Fibroblast of skin of back (primary cell): ENCODE data around the gene FTO.
A peak's percentile ranks its signal among the peaks of the same experiment; 100 is the strongest.

Source experiments
- DNase-seq: peaks from one replicate; pipeline ENCODE4 v3.0.0-alpha.2; 2013

The FTO gene

DNA sequence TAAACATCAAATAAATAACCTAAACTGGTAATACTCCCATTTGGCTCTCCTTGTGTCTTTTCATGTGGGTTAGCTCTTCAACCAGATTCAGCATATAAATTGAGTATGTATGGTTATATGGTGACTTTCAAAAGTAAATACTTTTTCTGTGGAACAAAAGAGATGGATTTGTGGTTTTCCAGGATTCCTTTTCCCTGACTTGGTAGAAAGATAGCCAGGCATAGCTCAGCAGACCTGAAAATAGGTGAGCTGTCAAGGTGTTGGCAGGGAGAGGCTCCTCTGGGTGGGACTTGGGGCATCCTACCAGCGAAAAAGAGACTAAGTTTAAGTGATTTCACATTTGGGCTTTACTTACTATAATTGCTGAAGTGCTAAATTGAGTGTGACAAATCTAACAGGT lies 80.3 kb downstream of the FTO start:
- no peak for DNase-seq

DNA sequence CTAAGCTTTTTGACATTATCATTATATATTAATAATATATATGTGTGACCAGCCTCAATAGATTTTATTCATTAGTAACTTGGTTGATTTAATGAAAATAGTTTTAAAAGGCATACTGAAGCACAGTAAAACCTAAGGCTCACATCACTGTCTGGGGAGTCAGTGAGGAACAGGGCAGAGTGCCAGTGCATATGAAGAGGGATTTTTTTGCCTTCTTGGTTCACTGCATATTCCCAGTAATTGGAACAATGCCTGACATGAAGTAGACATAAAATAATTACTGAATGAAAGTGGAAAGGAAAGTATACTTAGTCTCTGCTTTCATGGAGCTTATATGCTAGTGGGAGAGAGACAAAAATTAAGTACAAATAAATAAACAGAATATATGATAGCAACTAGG lies 81.1 kb downstream of the FTO start:
- DNase-seq: peak; percentile 57

DNA sequence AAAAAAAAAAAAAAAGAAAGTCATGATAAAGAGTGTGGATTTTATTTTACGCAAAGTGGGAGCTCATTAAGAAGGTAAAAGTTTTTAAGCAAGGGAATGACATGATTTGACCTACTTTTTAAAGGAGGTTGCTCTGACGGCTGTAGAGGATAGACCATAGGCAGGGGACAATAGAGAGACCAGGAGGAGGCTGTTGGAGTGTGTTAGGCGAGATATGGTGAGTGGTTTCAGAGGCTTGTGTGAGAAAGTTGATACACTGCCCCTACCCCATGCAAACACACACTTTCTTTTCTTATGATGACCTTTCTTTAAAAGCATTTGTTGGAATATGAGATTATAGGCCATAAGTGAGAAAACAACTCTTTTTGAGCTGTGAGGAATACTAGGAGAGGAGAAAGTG lies 82.0 kb downstream of the FTO start:
- no peak for DNase-seq

DNA sequence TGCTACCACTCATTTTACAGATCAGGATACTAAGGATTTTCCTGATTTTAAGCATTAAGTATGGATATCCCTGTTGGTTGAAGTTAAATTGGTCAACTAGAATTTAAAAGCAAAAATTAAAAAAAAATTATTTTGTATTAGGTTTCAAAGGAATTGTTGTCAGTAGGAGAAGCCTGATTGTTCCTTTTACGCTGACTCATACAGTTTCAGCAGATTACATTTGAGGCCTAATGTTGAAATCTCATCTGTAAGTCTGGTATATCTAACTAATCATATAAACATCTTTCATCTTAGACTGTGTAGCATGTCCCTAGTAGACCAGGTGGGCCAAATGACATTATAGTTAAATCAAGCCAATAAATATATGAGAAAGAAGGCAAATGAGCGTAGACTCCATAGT lies 83.5 kb downstream of the FTO start:
- DNase-seq: no peak

GRCh38 chr16:53789137-53789536 lies 85.2 kb downstream of the FTO start:
- DNase-seq: peak; percentile 84

GRCh38 chr16:53792161-53792951 lies 88.4 kb downstream of the FTO start:
- DNase-seq: no peak

- no peak for DNase-seq
Measured at GRCh38 chr16:53803451-53803850, 99.5 kb downstream of the FTO start.

- no peak for DNase-seq
Measured at GRCh38 chr16:53803998-53804397, 100.0 kb downstream of the FTO start.

DNA sequence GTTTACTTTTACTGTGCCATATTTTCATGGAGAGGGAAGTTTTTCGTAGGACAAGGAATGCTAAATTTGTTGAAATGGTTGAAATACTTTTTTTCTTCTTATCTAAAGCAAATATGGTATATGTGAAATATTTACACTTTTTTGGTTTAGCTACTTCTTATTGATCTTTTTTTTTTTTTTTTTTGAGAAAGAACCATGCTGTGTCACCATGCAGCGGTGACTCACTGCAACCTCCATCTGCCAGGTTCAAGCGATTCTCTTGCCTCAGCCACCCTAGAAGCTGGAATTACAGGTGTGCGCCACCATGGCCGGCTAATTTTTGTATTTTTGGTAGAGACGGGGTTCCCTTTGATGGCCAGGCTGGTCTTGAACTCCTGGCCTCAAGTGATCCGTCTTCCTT lies 100.5 kb downstream of the FTO start:
- DNase-seq: no peak

DNA sequence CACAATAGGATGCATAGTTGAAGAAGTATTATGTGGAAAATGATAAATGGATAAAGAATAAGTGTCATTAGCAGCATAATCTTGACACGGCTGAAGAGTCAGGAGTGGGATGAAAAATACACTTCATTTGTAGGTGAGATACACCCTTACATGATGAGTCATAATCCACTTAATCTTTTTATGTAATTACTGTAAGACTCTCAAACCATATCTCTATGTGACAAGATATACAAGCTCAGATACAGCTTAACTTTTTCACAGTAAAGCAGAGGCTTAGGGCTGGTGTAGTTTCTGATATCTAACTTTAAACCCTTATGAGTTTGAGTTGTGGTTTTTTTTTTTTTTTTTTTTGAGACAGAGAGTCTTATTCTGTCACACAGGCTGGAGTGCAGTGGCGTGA lies 101.2 kb downstream of the FTO start:
- no peak for DNase-seq

DNA sequence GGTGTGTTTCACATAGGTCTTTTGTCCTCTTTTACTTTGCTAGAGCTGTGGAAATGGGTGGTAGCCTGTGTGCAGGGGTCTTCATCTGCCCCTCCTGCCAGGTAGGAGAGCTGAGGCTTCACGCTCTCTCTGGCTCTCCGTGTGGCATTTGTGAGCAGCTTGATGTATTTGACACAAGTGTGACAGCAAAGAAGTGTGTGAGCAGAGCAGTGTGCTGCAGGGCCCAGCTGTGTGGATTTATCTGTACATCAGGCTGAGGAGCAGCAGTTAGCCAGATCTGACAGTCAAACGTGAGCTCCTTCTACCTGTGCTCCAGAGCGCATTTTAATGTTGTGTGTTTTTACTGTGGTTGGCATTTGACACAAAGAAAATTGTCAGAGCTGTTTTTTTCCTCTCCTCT lies 101.8 kb downstream of the FTO start:
- no peak for DNase-seq

DNA sequence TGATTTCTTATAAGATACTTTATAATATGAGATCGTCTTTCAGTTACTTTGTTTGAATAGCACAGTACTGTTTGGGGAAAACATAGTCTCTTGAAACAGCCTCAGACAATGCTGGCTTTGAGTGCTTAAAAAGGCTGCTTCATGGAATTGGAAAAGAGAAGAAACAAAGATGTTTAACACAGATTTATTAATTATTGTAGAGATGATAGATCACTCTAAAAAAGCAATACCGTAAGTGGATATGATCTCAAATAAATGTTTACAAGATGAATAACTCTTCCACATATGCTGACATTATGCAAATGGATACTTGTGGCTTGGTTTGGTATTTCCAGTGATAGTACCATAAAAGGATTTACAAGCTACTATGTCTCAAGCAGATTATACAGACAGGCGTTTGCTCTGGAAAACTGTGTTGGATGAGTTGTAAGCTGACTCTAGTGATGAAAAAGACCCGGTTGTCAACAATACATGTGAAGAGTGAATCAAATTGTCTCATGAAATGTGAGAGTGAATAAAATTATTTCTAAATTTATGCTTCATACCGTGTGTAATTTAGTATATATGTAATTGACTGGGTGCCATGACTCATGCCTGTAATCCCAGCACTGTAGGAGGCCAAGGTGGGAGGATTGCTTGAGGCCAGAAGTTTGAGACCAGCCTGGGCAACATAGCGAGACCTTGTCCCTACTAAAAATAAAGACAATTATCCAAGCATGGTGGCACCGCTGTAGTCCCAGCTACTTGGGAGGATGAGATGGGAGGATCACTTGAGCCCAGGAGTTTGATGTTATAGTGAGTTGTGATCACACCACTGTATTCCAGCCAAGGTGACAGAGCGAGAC lies 105.4 kb downstream of the FTO start:
- DNase-seq: peak; percentile 93

- DNase-seq: no peak
Measured at GRCh38 chr16:53812914-53813313, 109.0 kb downstream of the FTO start.

DNA sequence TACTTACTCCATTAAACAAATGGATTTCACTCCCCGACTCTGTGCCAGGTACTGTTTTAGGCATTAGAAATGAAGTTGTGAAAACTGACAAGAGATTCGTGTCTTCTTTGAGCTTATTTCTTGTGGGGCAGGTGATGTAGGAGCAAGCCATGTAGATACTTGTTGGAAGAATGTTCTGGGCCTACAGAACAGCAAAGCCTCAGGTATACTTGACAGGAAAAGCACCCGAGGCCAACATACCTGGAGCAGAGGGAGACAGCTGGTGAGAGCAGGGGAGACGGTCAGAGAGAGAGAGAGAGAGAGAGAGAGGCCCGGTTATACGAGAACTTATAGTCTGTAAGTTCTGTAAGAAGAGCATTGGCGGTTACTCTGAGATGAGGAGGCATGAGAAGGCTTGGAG lies 110.8 kb downstream of the FTO start:
- DNase-seq: no peak

DNA sequence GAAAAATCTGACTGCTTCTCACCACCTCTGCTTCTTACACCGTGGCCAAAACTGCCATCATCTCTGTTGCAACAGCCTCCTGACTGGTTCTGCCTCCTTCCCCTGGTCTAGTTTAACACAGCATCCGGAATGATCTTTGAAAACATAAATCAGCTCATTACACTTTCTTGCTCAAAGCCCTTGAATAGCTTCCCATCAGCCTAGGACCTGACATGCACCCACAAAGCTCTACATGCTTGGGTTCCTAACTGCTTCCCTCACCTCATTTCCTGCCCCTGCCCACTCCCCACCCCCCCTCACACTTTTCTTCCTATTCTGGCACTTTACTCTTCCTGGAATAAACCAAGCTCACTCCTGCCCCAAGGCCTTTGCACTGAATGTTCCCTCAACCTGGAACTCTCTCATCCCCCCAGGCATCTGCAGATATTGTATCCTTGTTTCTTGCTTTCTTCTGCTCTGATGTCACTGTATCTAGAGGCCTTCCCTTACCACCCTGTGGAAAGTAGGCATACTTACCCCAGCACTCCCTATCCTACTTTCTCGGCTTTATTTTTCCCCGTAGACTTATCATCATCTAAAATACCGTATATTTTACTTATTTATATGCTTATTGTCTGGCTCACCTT lies 112.4 kb downstream of the FTO start:
- no peak for DNase-seq

GRCh38 chr16:53817117-53817755 lies 113.3 kb downstream of the FTO start:
- DNase-seq: peak; percentile 97

DNA sequence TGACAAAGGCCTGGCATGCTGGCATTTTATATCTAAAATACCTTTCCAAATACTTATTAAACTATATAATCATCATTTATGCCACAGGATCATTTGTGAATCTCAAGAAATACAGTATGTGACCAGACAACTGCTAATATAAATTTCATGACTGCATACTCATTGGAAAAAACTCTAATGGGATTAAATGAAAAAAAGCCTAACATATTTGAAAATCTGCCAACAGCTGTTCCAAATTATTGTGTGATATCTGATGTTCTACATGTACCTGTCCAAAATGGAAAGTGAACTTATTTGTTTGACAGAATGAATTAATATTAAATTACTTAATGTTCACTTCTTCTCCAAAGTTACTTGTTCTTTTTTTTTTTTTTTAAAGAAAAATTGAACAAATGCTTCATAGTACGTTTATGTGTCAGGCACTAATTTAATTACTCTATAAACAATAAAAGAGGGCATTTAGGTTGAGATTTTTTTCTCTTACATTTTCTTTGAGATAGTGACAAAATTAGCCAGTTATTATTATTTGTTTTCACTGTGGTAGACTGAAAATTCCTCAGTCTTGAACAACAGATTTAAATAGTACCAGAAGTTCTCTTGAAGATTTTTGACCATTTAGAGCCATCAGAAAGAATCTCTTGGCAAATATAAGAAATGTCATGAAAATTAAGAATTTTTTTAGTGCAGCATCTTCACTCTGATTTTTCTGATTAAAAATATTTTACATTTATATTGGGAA lies 114.0 kb downstream of the FTO start:
- DNase-seq: peak; percentile 82

GRCh38 chr16:53821487-53821886 lies 117.5 kb downstream of the FTO start:
- peak; percentile 88 for DNase-seq

GRCh38 chr16:53821957-53822625 lies 118.1 kb downstream of the FTO start:
- peak; percentile 91 for DNase-seq

DNA sequence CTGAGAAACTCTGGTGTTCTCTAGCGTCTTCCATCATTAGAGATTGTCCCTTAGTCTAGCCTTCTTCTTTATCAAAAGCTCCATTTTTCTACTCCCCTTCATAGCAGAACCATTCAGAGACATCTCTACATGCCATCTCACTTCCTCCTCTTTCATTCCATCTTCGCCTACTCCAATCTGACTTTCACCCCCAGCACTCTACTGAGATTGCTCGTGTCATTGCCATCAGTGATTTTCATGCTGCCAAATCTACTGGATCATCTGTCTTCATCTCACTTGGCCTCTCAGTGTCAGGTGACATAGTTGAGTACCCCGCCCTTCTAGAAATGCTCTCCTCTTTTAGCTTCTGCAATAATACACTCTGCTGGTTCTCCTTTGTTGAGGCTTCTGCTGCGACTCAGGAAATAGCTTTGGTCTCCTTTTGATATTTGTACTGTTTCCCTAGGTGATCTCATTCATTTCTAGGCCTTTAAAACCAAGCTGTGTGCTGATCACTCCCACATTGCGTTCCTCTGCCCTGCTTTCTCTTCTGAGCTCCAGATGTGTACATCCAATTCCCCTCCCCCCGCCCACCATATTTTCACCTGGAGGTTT lies 119.1 kb downstream of the FTO start:
- peak; percentile 54 for DNase-seq

DNA sequence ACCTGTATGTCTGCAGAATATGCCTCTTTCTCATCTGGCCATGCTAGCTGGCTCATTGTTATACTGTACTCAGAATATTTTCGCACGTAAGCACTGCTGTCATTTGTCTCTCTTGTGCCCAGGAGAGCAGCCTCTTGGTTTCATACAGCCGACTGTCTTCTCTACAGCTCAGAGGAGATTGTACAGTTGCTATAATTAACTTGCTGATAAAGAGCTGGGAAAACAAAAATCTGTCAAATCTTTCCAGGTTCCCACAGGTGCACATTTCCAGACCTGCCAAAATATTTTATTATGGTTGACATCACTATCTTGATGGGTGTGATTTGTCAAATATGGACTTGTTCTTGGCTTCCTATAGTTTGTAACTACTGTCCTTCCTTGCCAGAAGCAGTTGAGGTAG lies 122.7 kb downstream of the FTO start:
- no peak for DNase-seq
